ENCODE results near the gene MGME1. TPM values are rescaled to one million over a fixed set of nuclear protein-coding genes. Genes with fewer than 3 reads are reported as not detected.
A peak's percentile ranks its signal among the peaks of the same experiment; 100 is the strongest.
"Not testable (repeated sequence)": the region's sequence is repeated elsewhere in the genome, so short reads cannot be mapped to it uniquely, and the experiment has no call there.

MGME1 gene
- total RNA-seq, 1 experiment from 2014 or later, result 42.8 TPM

- no peak overlapping the region for H3K4me2 ChIP-seq
- ChIA-PET POLR2A (ENCODE audit: unreplicated experiment) (no interaction called here), CTCF (no interaction called here)
- no peaks in the 10 kb centered on the region for H3K9me3 ChIP-seq (ENCODE audit: insufficient read depth, low read depth)
- H3K27ac ChIP-seq, result no peak overlapping the region
- BruUV-seq (replicated peaks), result no TSS peak
- peak; percentile 45; the same call in 1 of the 2 replicates for TF ChIP-seq CTCF (conservative IDR thresholded peaks at IDR 0.05)
- TF ChIP-seq EZH2 (IDR thresholded peaks at IDR 0.05; ENCODE audit: low read depth), result no peak
- H4K20me1 ChIP-seq (ENCODE audit: insufficient read depth), result no peaks in the 10 kb centered on the region
- no peaks in the 10 kb centered on the region; the same call in 1 of the 2 replicates for H3K36me3 ChIP-seq (ENCODE audit: low read depth)
- H3K4me3 ChIP-seq, result no peak overlapping the region
- DNase-seq, result no peak
- H3K4me1 ChIP-seq (replicated peaks; ENCODE audit: insufficient read depth), result no peaks in the 10 kb centered on the region
- H2AFZ ChIP-seq, result no peak overlapping the region
- H3K27me3 ChIP-seq (ENCODE audit: insufficient read depth, low read depth), result no peaks in the 10 kb centered on the region
- 0 out of 2 replicates have a peak, but pooled peaks cover 4% of the 10 kb centered on the region for H3F3A ChIP-seq (ENCODE audit: insufficient read depth, low read depth)
- H3K9me2 ChIP-seq (ENCODE audit: insufficient read depth), result no peaks in the 10 kb centered on the region
- intact Hi-C loops (cut with micrococcal nuclease; ENCODE audit: unreplicated experiment), result no loop called here
- no peaks in the 10 kb centered on the region for H3K79me2 ChIP-seq (ENCODE audit: low read depth)
These were observed 50.2 kb downstream of the MGME1 start for GRCh38 chr20:18019068-18019467.

- CTCF ChIA-PET, result no interaction called here
- 0 out of 2 replicates have a peak, but pooled peaks cover 4% of the 10 kb centered on the region for H3F3A ChIP-seq (ENCODE audit: insufficient read depth, low read depth)
These were observed 52.1 kb downstream of the MGME1 start for GRCh38 chr20:18020931-18021330.

GRCh38 chr20:18024606-18025127, 55.8 kb downstream of the MGME1 start:
- Histone ChIP-seq H3K27ac (no peak overlapping the region), H3K27me3 (ENCODE audit: insufficient read depth, low read depth) (no peaks in the 10 kb centered on the region), H3K4me1 (replicated peaks; ENCODE audit: insufficient read depth) (no peaks in the 10 kb centered on the region), H3K9me2 (ENCODE audit: insufficient read depth) (no peaks in the 10 kb centered on the region), H3K36me3 (ENCODE audit: low read depth) (no peaks in the 10 kb centered on the region; the same call in 1 of the 2 replicates), H3K9me3 (ENCODE audit: insufficient read depth, low read depth) (no peaks in the 10 kb centered on the region), H2AFZ (no peak overlapping the region), H3K4me3 (no peak overlapping the region), H3F3A (ENCODE audit: insufficient read depth, low read depth) (0 out of 2 replicates have a peak, but pooled peaks cover 4% of the 10 kb centered on the region), H3K79me2 (ENCODE audit: low read depth) (no peaks in the 10 kb centered on the region), H4K20me1 (ENCODE audit: insufficient read depth) (no peaks in the 10 kb centered on the region), H3K4me2 (no peak overlapping the region)
- DNase-seq, result no peak
- ChIA-PET POLR2A (ENCODE audit: unreplicated experiment) (no interaction called here), CTCF (no interaction called here)
- intact Hi-C loops (cut with micrococcal nuclease; ENCODE audit: unreplicated experiment), result no loop called here
- no TSS peak for BruUV-seq (replicated peaks)
- TF ChIP-seq EZH2 (IDR thresholded peaks at IDR 0.05; ENCODE audit: low read depth) (no peak), CTCF (conservative IDR thresholded peaks at IDR 0.05) (no peak)

More at GRCh38 chr20:18020931-18021330, 52.1 kb downstream of the MGME1 start:
- no peak for DNase-seq
- BruUV-seq (replicated peaks), result no TSS peak
- H3K79me2 ChIP-seq (ENCODE audit: low read depth), result no peaks in the 10 kb centered on the region
- POLR2A ChIA-PET (ENCODE audit: unreplicated experiment), result no interaction called here
- H3K9me3 ChIP-seq (ENCODE audit: insufficient read depth, low read depth), result no peaks in the 10 kb centered on the region
- no peak overlapping the region for H3K27ac ChIP-seq
- intact Hi-C loops (cut with micrococcal nuclease; ENCODE audit: unreplicated experiment), result no loop called here
- no peaks in the 10 kb centered on the region for H3K4me1 ChIP-seq (replicated peaks; ENCODE audit: insufficient read depth)
- H4K20me1 ChIP-seq (ENCODE audit: insufficient read depth), result no peaks in the 10 kb centered on the region
- H3K36me3 ChIP-seq (ENCODE audit: low read depth), result no peaks in the 10 kb centered on the region; the same call in 1 of the 2 replicates
- no peaks in the 10 kb centered on the region for H3K27me3 ChIP-seq (ENCODE audit: insufficient read depth, low read depth)
- H2AFZ ChIP-seq, result no peak overlapping the region
- H3K4me3 ChIP-seq, result no peak overlapping the region
- no peaks in the 10 kb centered on the region for H3K9me2 ChIP-seq (ENCODE audit: insufficient read depth)
- no peak overlapping the region for H3K4me2 ChIP-seq
- no peak for TF ChIP-seq CTCF (conservative IDR thresholded peaks at IDR 0.05)
- no peak for TF ChIP-seq EZH2 (IDR thresholded peaks at IDR 0.05; ENCODE audit: low read depth)

- H2AFZ ChIP-seq; H3K9me2 ChIP-seq (ENCODE audit: insufficient read depth); intact Hi-C loops (cut with micrococcal nuclease; ENCODE audit: unreplicated experiment); H3K4me1 ChIP-seq (replicated peaks; ENCODE audit: insufficient read depth); H3K36me3 ChIP-seq (ENCODE audit: low read depth); H4K20me1 ChIP-seq (ENCODE audit: insufficient read depth); H3K27me3 ChIP-seq (ENCODE audit: insufficient read depth, low read depth); BruUV-seq (replicated peaks); H3K9me3 ChIP-seq (ENCODE audit: insufficient read depth, low read depth); POLR2A ChIA-PET (ENCODE audit: unreplicated experiment); H3K4me3 ChIP-seq; H3F3A ChIP-seq (ENCODE audit: insufficient read depth, low read depth); CTCF ChIA-PET; H3K79me2 ChIP-seq (ENCODE audit: low read depth); H3K27ac ChIP-seq; DNase-seq; H3K4me2 ChIP-seq: not testable (repeated sequence)
These were observed 58.2 kb downstream of the MGME1 start for GRCh38 chr20:18027011-18027410.
